GM18502 (cell line): ENCODE measurements around the gene FASN.

Experiments used
- ATAC-seq: cut with Tn5 transposase; IDR thresholded peaks from one replicate; pipeline ENCODE4 v1.9.1; 2021; ENCODE audit warnings: mild to moderate bottlenecking; ENCODE audit not compliant: unreplicated experiment, poor library complexity

Gene FASN

GRCh38 chr17:82103553-82104451 is 5.8 kb upstream of the FASN start:
- no peak for ATAC-seq

DNA sequence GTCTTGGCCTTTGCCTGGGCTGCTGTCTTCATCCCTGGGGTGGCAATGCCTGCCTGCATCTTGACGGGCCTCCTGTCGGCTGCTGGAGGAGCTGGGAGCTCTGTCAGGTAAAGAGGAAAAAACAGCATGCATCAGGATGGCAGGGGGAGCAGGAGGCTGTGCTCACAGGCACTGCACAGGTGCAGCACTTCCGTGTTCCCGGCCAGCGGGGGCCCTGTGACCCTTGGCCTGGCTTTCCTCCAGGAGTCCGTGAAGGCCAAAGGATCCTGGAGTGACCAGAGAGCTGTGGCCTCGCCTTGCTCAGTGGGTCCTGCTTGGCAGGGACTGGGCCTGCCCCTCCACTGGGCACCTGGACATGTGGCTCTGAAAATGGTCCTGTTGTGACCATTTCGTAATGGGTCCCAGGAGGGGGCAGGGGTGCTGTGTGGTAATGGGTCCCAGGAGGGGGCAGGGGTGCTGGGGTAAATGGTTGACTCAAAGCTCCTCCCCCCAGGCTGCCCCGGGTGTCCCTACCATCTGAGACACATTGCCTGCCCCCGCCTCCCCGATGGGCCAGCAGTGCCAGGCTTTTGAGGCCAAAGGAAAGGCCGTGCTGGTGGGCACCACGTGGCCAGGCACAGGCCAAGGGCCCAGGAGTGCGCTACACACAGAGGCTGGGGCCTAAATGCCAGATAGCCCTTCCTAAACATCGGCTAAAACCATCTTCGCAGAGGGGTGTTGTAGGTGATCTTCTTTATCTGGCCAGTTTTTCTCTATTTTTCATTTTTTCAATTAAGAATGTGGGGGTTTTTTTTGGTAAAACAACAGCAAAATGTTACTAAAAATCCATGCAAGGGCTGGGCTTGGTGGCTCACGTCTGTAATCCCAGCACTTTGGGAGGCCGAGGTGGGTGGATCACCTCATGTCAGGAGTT is 4.0 kb upstream of the FASN start:
- ATAC-seq = no peak

GRCh38 chr17:82101301-82101715 is 3.3 kb upstream of the FASN start:
- ATAC-seq = no peak

GRCh38 chr17:82100502-82101298 is 2.7 kb upstream of the FASN start:
- ATAC-seq = no peak

- ATAC-seq = peak; percentile 20
These were observed 1.1 kb upstream of the FASN start for GRCh38 chr17:82098939-82099763.

DNA sequence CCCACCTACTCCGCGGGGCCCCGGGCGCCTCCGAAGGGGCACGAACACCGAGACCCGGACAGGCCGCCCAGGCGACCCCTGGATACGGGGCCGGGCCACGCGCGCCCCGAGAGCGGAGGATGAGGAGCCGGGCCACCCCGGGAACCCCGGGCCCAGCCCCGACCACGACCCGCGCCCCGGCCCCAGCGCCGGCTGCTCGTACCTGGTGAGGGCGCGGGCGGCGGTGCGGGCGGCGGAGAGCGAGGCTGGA is 192 bp downstream of the FASN start:
- peak; percentile 24 for ATAC-seq

DNA sequence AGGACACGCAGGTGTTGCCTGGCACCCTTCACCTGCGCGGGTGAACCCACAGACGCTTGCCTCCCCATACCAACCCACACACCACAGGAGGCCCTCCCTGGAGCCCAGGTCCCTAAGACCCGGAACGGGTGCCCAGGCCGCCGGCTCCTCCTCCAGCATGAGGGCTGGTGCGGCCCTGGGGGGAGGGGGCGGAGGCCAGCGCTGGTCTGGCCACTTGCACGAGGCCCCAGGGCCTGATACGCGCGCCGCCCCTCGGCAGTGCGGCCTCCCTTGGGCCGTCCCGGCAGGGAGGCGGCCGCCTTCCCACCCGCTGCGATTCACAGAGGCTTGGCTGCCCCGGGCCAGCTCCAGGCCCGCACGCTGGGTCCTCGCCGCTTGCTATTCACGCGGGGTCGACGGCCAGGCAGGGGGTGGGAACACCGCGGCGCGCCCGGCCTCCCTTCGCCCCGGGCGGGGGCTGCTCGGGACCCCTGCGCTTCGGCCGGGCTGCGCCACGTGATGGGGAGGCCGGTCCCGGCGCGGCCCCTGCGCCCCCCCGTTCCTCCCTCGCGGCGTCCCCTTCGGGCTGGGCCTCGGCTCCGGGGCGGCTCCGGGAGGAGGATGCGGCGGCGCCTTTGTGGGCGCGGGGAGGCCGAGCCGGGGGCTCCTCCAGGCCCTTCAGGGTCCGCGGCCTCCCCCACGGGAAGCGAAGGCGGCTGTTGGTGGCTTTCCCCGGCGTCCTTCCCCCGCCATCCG is 685 bp downstream of the FASN start:
- peak; percentile 1 for ATAC-seq

- no peak for ATAC-seq
These were observed 1.3 kb downstream of the FASN start for GRCh38 chr17:82096709-82097183.

DNA sequence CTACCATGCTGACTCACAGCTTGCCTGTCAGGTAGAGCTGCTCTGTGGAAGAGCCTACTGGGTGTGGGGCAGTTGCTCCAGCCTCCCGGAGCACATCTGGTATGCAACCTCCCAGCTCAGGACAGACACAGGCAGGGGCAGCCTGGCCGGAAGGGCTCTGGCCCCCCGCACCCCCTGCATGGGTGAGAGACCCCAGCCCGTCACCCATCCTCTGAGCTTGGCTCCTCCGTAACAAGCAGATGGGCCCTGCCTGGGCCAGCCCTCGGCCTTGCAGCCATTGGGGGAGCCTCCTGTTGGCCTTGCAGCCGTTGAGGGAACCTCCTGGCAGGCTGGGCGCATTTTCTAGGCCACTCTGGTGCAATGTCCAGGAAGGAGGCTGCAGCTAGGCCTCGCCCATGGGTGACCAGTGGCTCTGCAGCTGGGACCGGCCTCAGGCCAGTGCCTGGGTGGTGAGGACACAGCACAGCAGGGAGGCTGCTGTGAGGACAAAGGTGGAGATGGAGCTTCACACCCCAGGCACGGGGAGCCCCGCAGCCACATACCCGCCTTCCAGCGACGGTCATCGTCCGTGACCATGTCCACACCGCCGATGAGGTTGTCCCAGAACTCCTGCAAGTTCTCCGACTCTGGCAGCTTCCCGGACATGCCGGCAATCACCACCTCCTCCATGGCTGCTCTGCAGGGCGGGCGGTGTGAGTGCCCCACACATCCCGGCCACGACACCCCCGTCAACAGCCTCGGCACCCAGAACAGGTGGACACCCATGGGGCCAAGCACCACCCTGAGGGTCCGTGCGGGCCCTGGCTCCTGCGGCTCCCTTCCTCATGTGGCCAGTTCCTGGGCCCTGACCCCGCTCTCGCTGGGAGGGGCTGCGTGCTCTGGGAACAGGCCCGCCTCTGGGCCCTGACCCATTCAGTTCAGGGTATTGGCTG is 2.0 kb downstream of the FASN start:
- ATAC-seq = no peak

DNA sequence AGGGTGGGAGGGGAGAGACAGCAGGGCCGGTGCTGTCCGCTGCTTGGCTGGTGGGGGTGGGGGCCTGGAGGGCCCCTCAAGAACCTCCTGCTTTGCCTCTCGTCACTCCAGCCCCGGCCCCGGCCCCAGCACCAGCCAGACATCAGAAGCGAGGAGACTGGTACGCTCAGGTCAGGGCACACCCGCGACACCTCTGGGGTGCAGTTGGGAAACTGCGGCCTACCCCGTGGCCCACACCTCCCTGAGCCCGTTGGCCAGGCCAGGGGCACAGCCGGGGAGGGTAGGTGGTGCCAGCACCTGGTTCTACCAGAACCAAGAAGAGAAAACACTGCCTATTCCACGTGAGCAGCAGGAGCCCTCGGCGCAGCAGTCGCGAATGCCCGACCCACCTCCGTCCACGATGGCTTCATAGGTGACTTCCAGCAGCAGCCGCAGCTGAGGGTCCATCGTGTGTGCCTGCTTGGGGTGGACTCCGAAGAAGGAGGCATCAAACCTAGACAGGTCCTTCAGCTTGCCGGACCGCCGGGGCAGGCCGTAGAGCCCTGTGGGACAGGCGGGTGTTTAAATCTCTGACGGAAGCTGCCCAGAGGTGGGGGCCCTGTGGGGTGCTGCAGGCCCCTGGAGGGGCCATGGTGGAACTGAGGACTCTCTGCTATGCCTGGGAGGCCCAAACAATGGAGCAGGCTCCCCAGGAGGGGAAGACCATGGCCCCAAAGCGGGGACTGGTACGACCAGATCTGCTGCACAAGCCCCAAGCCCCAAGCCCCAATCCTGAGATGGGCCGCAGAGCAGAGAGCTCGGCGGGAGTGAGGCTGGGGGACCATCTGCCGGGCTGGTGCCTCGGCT is 2.9 kb downstream of the FASN start:
- no peak for ATAC-seq

GRCh38 chr17:82092995-82093751 is 4.9 kb downstream of the FASN start:
- no peak for ATAC-seq

DNA sequence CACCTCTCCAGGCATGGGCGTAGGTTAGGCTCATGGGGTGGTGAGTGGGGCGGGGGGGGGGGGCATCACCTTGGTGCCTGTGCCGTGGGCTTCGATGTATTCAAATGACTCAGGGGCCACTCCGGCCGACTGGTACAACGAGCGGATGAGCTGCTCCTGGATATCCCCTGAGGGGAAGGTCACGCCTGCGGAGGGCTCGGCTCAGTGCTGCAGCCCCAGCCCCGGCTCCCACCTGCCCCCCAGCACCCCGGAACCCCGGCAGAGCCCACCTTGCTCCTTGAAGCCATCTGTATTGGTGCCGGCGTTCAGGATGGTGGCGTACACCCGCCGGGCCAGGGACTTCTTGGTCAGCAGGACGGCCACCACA is 5.4 kb downstream of the FASN start:
- ATAC-seq = no peak

- no peak for ATAC-seq
These were observed 5.9 kb downstream of the FASN start for GRCh38 chr17:82092094-82092586.

DNA sequence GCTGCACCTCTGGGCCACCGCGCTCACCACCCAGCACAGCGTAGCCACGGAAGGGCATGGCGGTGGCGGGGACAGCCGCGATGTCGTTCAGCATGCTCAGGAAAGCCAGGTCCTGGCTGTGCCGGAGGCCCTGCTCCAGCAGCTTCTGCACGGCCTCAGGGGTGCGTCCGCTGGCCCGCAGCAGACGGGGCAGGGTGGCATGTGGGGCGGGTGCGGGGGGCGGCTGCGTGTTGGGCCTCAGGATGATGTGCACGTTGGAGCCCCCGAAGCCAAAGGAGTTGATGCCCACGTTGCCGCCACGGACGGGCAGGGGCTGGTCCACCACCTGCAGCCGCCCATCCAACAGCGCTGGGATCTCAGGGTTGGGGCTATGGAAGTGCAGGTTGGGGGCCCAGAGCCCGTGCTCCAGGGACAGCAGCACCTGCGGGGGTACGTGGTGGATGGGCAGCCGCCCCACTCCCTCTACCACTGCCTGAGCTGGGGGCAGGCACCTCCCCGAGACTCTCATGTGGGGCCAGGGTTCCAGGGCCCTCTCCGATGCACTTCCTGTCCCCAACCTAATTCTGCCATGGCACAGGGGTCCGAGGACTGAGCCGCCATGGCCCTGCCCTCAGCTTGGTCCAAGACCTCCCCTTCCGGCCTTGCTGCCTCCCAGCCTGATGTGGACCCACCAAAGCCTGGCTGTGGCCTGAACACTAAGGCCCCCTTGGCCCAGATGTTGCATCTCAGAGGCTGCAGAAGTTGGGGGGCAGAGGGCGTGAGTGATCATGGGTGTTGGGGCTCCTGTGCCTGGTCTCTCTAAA is 6.6 kb downstream of the FASN start:
- no peak for ATAC-seq

DNA sequence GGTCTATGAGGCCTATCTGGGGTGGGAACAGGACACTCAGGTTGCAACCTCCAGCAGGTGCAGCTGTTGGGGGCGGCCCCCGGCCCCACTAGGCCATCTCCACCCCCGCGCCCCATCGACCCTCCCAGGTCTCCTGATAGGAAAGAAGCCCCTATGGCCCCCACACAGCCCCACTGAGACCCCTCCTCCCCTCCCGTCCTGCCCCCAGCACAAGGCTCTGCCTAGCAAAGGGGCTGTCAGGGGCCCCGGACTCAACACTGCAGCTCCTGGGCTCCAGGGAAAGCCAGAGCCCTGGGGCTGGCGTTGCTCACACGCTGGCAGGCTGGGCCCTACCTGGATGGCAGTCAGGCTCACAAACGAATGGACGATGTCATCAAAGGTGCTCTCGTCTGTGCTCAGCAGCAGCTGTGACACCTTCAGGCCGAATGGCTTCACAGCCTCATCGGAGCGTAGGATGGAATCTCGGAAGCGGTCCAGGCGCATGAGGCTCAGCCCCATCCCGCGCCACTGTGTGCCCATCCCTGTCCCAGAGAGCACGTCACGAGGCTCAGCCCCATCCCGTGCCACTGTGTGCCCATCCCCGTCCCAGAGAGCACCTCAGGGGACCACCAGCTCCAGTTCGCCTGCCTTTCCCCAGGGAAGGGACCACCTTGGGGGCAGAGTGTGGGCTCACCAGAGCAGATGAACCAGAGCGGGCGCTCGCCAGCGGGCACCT is 7.3 kb downstream of the FASN start:
- no peak for ATAC-seq
